Measurements from ENCODE around the gene REXO1.

DNA sequence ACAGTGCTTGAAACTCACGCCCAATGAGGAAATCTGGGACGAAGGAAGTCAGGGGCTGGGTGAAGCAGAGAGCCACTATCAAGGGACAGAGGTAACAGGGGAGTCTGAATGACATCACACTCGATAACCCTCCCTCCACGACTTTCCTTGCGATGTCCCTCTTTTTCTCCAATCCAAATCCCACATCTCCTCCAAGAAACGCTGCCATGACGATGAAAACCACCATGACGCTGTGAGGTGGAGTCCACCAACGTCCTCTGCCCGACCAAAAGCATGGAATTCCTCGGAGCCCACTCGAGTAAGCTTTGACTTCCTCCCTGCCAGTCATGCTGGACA, 967 bp downstream of the REXO1 start:
- no peak for TF ChIP-seq POLR2A (IDR thresholded peaks at IDR 0.05; ENCODE audit: low read depth, low read length)
- TF ChIP-seq SPI1 (IDR thresholded peaks at IDR 0.05; ENCODE audit: low read depth, low read length), result no peak
- no peak for TF ChIP-seq TAF1 (IDR thresholded peaks at IDR 0.05; ENCODE audit: low read depth, low read length)
- no peak for TF ChIP-seq PAX5 (IDR thresholded peaks at IDR 0.05; ENCODE audit: insufficient read depth, low read length, severe bottlenecking)

Measured in GM12891 (cell line).